Measurements from ENCODE around the gene FAT3.

The FAT3 gene

DNA sequence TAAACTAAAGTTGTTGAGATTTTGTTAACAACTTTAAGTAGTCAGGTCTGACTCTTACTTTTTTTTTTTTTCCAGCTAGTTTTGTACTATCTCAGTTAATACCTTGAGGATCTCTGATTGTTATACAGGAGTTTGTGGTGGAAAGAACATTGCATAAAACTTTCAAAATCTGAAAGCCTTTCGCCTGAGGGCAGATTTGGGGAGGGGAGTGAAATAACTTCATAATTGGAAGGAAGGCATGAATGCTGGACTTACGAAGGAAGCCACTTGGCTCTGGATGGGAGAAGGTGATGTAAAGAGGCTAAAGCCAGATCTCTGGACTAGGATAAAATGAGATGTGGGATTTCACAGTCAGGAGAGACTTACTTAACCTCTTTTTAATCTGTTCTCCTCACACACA, 18.2 kb upstream of the FAT3 start:
- Histone ChIP-seq H3K4me3 (replicated peaks; ENCODE audit: insufficient read depth, low read length) (no peak overlapping the region), H3K27ac (replicated peaks) (no peak overlapping the region), H3K27me3 (ENCODE audit: insufficient read depth, poor library complexity, severe bottlenecking) (peaks cover 2% of the 10 kb centered on the region)
- DNase-seq (ENCODE audit: low read depth in 1 of 2, low spot score in 1 of 2): no peak
- TF ChIP-seq SPI1 (IDR thresholded peaks at IDR 0.05; ENCODE audit: borderline replicate concordance, low read depth): no peak
- TF ChIP-seq POLR2AphosphoS5 (IDR thresholded peaks at IDR 0.05; ENCODE audit: low read depth): no peak
- TF ChIP-seq, protein P1, sequence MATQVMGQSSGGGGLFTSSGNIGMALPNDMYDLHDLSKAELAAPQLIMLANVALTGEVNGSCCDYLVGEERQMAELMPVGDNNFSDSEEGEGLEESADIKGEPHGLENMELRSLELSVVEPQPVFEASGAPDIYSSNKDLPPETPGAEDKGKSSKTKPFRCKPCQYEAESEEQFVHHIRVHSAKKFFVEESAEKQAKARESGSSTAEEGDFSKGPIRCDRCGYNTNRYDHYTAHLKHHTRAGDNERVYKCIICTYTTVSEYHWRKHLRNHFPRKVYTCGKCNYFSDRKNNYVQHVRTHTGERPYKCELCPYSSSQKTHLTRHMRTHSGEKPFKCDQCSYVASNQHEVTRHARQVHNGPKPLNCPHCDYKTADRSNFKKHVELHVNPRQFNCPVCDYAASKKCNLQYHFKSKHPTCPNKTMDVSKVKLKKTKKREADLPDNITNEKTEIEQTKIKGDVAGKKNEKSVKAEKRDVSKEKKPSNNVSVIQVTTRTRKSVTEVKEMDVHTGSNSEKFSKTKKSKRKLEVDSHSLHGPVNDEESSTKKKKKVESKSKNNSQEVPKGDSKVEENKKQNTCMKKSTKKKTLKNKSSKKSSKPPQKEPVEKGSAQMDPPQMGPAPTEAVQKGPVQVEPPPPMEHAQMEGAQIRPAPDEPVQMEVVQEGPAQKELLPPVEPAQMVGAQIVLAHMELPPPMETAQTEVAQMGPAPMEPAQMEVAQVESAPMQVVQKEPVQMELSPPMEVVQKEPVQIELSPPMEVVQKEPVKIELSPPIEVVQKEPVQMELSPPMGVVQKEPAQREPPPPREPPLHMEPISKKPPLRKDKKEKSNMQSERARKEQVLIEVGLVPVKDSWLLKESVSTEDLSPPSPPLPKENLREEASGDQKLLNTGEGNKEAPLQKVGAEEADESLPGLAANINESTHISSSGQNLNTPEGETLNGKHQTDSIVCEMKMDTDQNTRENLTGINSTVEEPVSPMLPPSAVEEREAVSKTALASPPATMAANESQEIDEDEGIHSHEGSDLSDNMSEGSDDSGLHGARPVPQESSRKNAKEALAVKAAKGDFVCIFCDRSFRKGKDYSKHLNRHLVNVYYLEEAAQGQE (IDR thresholded peaks at IDR 0.05; ENCODE audit: insufficient replicate concordance, low read depth): no peak
- no peak for TF ChIP-seq GABPA (IDR thresholded peaks at IDR 0.05; ENCODE audit: low read depth)
- TF ChIP-seq CTCF (IDR thresholded peaks at IDR 0.05; ENCODE audit: insufficient read depth, low read length): no peak

DNA sequence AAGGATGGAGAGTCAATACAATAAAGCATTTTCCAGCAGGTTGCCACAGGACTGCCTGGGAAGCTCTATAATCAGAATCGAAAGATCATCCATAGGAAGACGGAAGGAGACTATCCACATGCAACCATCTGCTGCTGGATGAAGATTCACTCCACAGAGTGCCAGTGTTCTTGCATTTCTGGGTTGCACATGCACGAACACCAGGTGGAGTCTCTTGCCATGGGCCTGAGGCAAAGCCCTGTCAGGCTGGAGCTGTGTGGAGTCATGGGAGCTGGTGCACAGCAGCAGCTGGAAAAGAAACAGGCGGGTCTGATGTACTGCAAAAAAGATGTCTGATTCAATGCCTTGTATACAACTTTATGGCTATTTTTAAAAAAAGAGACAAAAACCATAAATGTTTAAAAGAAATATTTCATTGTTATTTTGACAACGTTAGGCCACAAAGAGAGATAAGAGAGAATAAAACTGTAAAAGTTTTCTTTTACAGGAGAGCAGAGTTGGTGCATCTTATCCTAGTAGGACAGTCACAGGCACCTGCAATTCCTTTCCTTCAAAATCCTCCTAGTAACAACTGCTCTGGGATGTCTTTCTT, 12.9 kb upstream of the FAT3 start:
- DNase-seq (ENCODE audit: low read depth in 1 of 2, low spot score in 1 of 2): no peak
- Histone ChIP-seq H3K4me3 (replicated peaks; ENCODE audit: insufficient read depth, low read length) (no peak overlapping the region), H3K27ac (replicated peaks) (no peak overlapping the region), H3K27me3 (ENCODE audit: insufficient read depth, poor library complexity, severe bottlenecking) (peaks cover under 1% of the 10 kb centered on the region)
- TF ChIP-seq, protein P1 (IDR thresholded peaks at IDR 0.05; ENCODE audit: insufficient replicate concordance, low read depth): no peak
- TF ChIP-seq SPI1 (IDR thresholded peaks at IDR 0.05; ENCODE audit: borderline replicate concordance, low read depth) (no peak), GABPA (IDR thresholded peaks at IDR 0.05; ENCODE audit: low read depth) (no peak), CTCF (IDR thresholded peaks at IDR 0.05; ENCODE audit: insufficient read depth, low read length) (no peak), POLR2AphosphoS5 (IDR thresholded peaks at IDR 0.05; ENCODE audit: low read depth) (no peak)

DNA sequence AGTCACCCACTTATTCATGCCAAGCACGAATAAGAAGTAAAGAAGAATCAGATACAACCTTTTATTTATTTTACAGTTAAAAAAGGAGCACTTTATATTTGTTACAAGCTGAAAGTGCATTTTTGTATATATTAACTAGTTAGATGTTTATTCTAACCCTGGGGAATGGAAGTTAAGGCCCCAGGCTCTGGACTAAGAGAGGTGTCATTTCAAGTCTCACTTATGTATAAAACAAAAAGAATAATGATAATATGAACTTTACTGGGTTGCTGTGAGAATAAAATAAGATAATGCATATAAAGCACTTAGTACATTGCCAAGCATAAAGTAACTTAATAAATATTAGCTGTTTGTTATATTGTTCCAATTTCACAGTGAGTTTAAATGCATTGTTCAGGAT, 12.1 kb upstream of the FAT3 start:
- H3K27me3 ChIP-seq (ENCODE audit: insufficient read depth, poor library complexity, severe bottlenecking): no peaks in the 10 kb centered on the region
- DNase-seq (ENCODE audit: low read depth in 1 of 2, low spot score in 1 of 2): no peak
- H3K4me3 ChIP-seq (replicated peaks; ENCODE audit: insufficient read depth, low read length): no peak overlapping the region
- TF ChIP-seq GABPA (IDR thresholded peaks at IDR 0.05; ENCODE audit: low read depth) (no peak), CTCF (IDR thresholded peaks at IDR 0.05; ENCODE audit: insufficient read depth, low read length) (no peak), POLR2AphosphoS5 (IDR thresholded peaks at IDR 0.05; ENCODE audit: low read depth) (no peak), SPI1 (IDR thresholded peaks at IDR 0.05; ENCODE audit: borderline replicate concordance, low read depth) (no peak)
- TF ChIP-seq, protein P1 (IDR thresholded peaks at IDR 0.05; ENCODE audit: insufficient replicate concordance, low read depth): no peak
- H3K27ac ChIP-seq (replicated peaks): no peak overlapping the region
